ENCODE results near the gene SSH2. TPM values are rescaled to one million over a fixed set of nuclear protein-coding genes. Genes with fewer than 3 reads are reported as not detected.

SSH2 gene
- total RNA-seq, 2 experiments from 2014 or later = 39.4 to 73.9 TPM

DNA sequence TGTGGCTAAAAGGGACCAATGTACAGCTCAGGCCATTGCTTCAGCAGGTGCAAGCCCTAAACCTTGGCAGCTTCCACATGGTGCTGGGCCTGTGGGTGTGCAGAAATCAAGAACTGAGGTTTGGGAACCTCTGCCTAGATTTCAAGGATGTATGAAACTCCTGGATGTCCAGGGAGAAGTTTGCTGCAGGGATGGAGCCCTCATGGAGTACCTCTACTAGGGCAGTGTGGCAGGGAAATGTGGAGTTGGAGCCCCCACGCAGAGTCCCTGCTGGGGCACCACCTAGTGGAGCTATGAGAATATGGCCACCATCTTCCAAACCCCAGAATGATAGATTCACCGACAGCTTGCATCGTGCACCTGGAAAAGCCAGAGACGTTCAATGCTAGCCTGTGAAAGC is 24.4 kb upstream of the SSH2 start:
- no peak for TF ChIP-seq EZH2phosphoT487 (IDR thresholded peaks at IDR 0.05; ENCODE audit: borderline replicate concordance, low read depth, low read length)
- TF ChIP-seq, protein P1, sequence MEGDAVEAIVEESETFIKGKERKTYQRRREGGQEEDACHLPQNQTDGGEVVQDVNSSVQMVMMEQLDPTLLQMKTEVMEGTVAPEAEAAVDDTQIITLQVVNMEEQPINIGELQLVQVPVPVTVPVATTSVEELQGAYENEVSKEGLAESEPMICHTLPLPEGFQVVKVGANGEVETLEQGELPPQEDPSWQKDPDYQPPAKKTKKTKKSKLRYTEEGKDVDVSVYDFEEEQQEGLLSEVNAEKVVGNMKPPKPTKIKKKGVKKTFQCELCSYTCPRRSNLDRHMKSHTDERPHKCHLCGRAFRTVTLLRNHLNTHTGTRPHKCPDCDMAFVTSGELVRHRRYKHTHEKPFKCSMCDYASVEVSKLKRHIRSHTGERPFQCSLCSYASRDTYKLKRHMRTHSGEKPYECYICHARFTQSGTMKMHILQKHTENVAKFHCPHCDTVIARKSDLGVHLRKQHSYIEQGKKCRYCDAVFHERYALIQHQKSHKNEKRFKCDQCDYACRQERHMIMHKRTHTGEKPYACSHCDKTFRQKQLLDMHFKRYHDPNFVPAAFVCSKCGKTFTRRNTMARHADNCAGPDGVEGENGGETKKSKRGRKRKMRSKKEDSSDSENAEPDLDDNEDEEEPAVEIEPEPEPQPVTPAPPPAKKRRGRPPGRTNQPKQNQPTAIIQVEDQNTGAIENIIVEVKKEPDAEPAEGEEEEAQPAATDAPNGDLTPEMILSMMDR (conservative IDR thresholded peaks at IDR 0.05; ENCODE audit: low read length) = peak; percentile 58
- no peaks in the 10 kb centered on the region for H3K79me2 ChIP-seq (ENCODE audit: insufficient read depth, low read depth, low read length)
- peaks cover 19% of the 10 kb centered on the region for H3K9me3 ChIP-seq (ENCODE audit: low read length)
- intact Hi-C loops (cut with micrococcal nuclease; ENCODE audit: unreplicated experiment) = no loop called here
- H4K20me1 ChIP-seq (ENCODE audit: insufficient read depth, low read length) = no peaks in the 10 kb centered on the region
- H3K27ac ChIP-seq (ENCODE audit: low read depth, low read length, poor library complexity, severe bottlenecking) = no peak overlapping the region
- ChIA-PET CTCF (ENCODE audit: unreplicated experiment) (no interaction called here), POLR2A (no interaction called here)
- H3K9me2 ChIP-seq (ENCODE audit: insufficient read depth, low read length) = no peaks in the 10 kb centered on the region
- BruUV-seq (replicated peaks) = no TSS peak
- H3K4me1 ChIP-seq (ENCODE audit: insufficient read depth, low read length, poor library complexity, severe bottlenecking) = no peaks in the 10 kb centered on the region
- H3K4me3 ChIP-seq (ENCODE audit: low read depth, low read length, poor library complexity, severe bottlenecking) = no peak overlapping the region
- DNase-seq (ENCODE audit: low spot score) = peak; percentile 15
- no peak overlapping the region for H2AFZ ChIP-seq (ENCODE audit: low read length)
- H3K36me3 ChIP-seq (ENCODE audit: insufficient read depth, low read length) = no peaks in the 10 kb centered on the region
- no peak overlapping the region for H3K4me2 ChIP-seq (ENCODE audit: low read length)

DNA sequence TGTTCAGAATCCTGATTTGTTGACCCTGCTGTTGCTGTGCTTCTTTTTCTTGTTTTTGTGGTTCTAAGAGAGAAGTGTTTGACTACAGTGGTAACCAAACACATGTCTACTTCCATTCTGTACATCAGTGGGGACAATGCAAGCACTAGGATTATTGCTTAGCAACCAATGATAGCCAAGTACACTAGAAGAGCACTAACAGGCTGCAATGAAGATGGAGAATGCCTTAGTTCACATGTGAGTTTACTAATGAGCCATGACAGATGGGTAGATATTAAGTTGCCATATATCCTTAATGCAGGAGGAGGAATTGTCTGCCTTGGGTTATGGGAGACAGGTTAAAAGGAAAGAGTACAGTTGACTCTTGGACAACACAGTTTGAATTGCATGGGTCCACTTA is 19.7 kb upstream of the SSH2 start:
- no peaks in the 10 kb centered on the region for H4K20me1 ChIP-seq (ENCODE audit: insufficient read depth, low read length)
- no peaks in the 10 kb centered on the region for H3K36me3 ChIP-seq (ENCODE audit: insufficient read depth, low read length)
- no peak overlapping the region for H3K4me2 ChIP-seq (ENCODE audit: low read length)
- no peak overlapping the region for H3K4me3 ChIP-seq (ENCODE audit: low read depth, low read length, poor library complexity, severe bottlenecking)
- peaks cover 12% of the 10 kb centered on the region for H3K4me1 ChIP-seq (ENCODE audit: insufficient read depth, low read length, poor library complexity, severe bottlenecking)
- no peak overlapping the region for H3K27ac ChIP-seq (ENCODE audit: low read depth, low read length, poor library complexity, severe bottlenecking)
- no peaks in the 10 kb centered on the region for H3K79me2 ChIP-seq (ENCODE audit: insufficient read depth, low read depth, low read length)
- intact Hi-C loops (cut with micrococcal nuclease; ENCODE audit: unreplicated experiment) = no loop called here
- peaks cover 18% of the 10 kb centered on the region for H3K9me3 ChIP-seq (ENCODE audit: low read length)
- no peak overlapping the region for H2AFZ ChIP-seq (ENCODE audit: low read length)
- no peaks in the 10 kb centered on the region for H3K9me2 ChIP-seq (ENCODE audit: insufficient read depth, low read length)
- DNase-seq (ENCODE audit: low spot score) = no peak
- ChIA-PET POLR2A (no interaction called here), CTCF (ENCODE audit: unreplicated experiment) (no interaction called here)
- BruUV-seq (replicated peaks) = no TSS peak
- TF ChIP-seq EZH2phosphoT487 (IDR thresholded peaks at IDR 0.05; ENCODE audit: borderline replicate concordance, low read depth, low read length) = no peak
- TF ChIP-seq, protein P1 (conservative IDR thresholded peaks at IDR 0.05; ENCODE audit: low read length) = no peak

DNA sequence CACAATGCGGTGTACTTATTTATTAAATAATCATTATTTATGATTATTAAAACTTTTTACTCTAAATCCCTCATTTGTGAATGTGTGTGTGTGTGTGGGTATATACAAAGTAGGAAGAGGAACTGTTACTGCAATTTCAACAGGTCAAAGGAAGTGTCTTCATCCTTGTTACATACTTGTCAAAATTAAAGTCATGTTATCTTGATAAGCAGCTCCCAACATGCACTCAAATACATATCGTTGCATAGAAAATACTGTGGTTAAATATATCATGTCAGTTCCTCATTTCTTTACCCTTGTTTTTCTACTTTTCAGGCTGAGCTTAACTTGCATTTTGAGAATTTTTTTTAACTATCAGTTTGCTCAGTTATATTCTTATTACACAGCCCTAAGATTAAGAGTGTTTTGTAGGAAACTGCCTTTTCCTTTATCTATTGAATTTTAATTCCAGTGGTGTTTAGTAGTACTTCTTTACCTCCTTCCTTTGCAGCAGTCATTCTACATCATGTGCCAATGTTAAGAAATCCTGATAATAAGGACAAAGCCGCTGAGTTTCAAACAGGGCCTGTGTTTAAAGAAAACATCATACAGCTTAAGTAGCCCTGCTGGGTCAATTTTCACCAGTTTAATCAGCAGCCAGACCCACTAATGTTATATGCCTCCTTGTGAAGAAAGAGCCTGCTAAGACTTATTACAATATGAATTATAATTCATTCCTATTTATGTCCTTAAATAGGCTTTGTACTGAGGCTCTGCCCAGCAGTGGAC is 18.6 kb upstream of the SSH2 start:
- Histone ChIP-seq H4K20me1 (ENCODE audit: insufficient read depth, low read length) (no peaks in the 10 kb centered on the region), H3K4me1 (ENCODE audit: insufficient read depth, low read length, poor library complexity, severe bottlenecking) (peaks cover 12% of the 10 kb centered on the region), H3K4me3 (ENCODE audit: low read depth, low read length, poor library complexity, severe bottlenecking) (no peak overlapping the region), H2AFZ (ENCODE audit: low read length) (peak overlapping the region; percentile 37; the same call in 1 of the 2 replicates), H3K79me2 (ENCODE audit: insufficient read depth, low read depth, low read length) (no peaks in the 10 kb centered on the region), H3K9me3 (ENCODE audit: low read length) (peaks cover 7% of the 10 kb centered on the region), H3K9me2 (ENCODE audit: insufficient read depth, low read length) (no peaks in the 10 kb centered on the region), H3K4me2 (ENCODE audit: low read length) (0 out of 2 replicates have a peak overlapping the region, but pooled peaks have one; percentile 14), H3K27ac (ENCODE audit: low read depth, low read length, poor library complexity, severe bottlenecking) (no peak overlapping the region), H3K36me3 (ENCODE audit: insufficient read depth, low read length) (no peaks in the 10 kb centered on the region)
- no TSS peak for BruUV-seq (replicated peaks)
- ChIA-PET POLR2A (interaction anchor here (0.5 to 1.3 kb wide), 6 partner anchors 9 to 558 kb away, joined by 3 to 6 read pairs (median 3); no protein-coding TSS in a partner anchor), CTCF (ENCODE audit: unreplicated experiment) (no interaction called here)
- intact Hi-C loops (cut with micrococcal nuclease; ENCODE audit: unreplicated experiment) = no loop called here
- peak; percentile 40 for DNase-seq (ENCODE audit: low spot score)
- TF ChIP-seq EZH2phosphoT487 (IDR thresholded peaks at IDR 0.05; ENCODE audit: borderline replicate concordance, low read depth, low read length) = no peak
- TF ChIP-seq, protein P1 (conservative IDR thresholded peaks at IDR 0.05; ENCODE audit: low read length) = no peak

Data from OCI-LY7 (cell line).